Osteocyte (in vitro differentiated cells): ENCODE results near the gene GPR34. TPM values are rescaled to one million over a fixed set of nuclear protein-coding genes. Genes with fewer than 3 reads are reported as not detected.

Source experiments
- DNase-seq: peaks from one replicate; pipeline ENCODE4 v3.0.0; 2021; ENCODE audit warnings: mixed read lengths; ENCODE audit not compliant: unreplicated experiment; ENCODE audit errors: extremely low spot score
- H3K27ac Mint-ChIP-seq: one replicate; pipeline ENCODE4 v1.8.0; 2021; ENCODE audit warnings: mild to moderate bottlenecking, mixed read lengths; ENCODE audit not compliant: unreplicated experiment
- H3K27me3 Mint-ChIP-seq: one replicate; pipeline ENCODE4 v1.8.0; 2021; ENCODE audit warnings: mixed read lengths; ENCODE audit not compliant: unreplicated experiment
- H3K36me3 Mint-ChIP-seq: one replicate; pipeline ENCODE4 v1.8.0; 2021; ENCODE audit warnings: mixed read lengths; ENCODE audit not compliant: unreplicated experiment
- H3K4me1 Mint-ChIP-seq: one replicate; pipeline ENCODE4 v1.8.0; 2021; ENCODE audit warnings: mixed read lengths; ENCODE audit not compliant: unreplicated experiment
- H3K4me3 Mint-ChIP-seq: one replicate; pipeline ENCODE4 v1.8.0; 2021; ENCODE audit warnings: mild to moderate bottlenecking, moderate library complexity, mixed read lengths; ENCODE audit not compliant: unreplicated experiment
- H3K9me3 Mint-ChIP-seq: one replicate; pipeline ENCODE4 v1.8.0; 2021; ENCODE audit warnings: mixed read lengths; ENCODE audit not compliant: unreplicated experiment
- total RNA-seq: library from RNA; stranded (reverse); gene quantifications from 2 replicates; pipeline ENCODE4 v1.2.1, GENCODE V29; 2021
- TF ChIP-seq, protein P1 (sequence below): fragments of 200-600 bp; sonication (generic); IDR thresholded peaks from 2 replicates; pipeline ENCODE4 v1.5.0; 2021; ENCODE audit warnings: antibody characterized with exemption, mild to moderate bottlenecking, moderate library complexity

GPR34 gene
- total RNA-seq, 1 donor from 2014 or later, result not detected

DNA sequence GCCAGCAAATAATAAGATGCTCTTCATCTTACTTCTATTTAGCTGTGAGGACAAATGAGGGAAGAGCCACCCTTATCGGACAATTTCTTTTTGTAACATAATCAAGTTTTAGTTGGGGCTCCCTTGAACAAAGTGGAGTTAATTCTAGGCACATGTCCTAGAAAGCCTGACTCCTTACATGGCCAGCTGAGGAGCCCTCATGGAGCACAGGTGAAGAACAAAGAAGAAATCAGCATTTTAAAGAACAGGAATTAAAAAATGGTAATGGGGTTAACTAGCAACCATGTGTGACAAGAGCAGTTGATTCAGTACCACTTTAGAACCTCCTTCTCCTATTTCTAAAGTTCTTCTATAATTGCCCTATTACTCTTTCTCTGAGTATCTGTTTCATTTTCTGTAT is 51.1 kb downstream of the GPR34 start:
- no peaks in the 10 kb centered on the region for H3K27me3 Mint-ChIP-seq
- H3K4me3 Mint-ChIP-seq, result no peak overlapping the region
- TF ChIP-seq, protein P1, sequence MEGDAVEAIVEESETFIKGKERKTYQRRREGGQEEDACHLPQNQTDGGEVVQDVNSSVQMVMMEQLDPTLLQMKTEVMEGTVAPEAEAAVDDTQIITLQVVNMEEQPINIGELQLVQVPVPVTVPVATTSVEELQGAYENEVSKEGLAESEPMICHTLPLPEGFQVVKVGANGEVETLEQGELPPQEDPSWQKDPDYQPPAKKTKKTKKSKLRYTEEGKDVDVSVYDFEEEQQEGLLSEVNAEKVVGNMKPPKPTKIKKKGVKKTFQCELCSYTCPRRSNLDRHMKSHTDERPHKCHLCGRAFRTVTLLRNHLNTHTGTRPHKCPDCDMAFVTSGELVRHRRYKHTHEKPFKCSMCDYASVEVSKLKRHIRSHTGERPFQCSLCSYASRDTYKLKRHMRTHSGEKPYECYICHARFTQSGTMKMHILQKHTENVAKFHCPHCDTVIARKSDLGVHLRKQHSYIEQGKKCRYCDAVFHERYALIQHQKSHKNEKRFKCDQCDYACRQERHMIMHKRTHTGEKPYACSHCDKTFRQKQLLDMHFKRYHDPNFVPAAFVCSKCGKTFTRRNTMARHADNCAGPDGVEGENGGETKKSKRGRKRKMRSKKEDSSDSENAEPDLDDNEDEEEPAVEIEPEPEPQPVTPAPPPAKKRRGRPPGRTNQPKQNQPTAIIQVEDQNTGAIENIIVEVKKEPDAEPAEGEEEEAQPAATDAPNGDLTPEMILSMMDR, result no peak
- DNase-seq, result no peak
- H3K36me3 Mint-ChIP-seq, result peaks cover 11% of the 10 kb centered on the region
- no peak overlapping the region for H3K27ac Mint-ChIP-seq
- H3K4me1 Mint-ChIP-seq, result no peaks in the 10 kb centered on the region
- no peaks in the 10 kb centered on the region for H3K9me3 Mint-ChIP-seq

Other genes with a start within 250 kb of the GPR34 start
- gene NYX, start 241.6 kb upstream of the GPR34 start, total RNA-seq, result not detected in 2 replicates
- gene GPR82, start 35.2 kb downstream of the GPR34 start, total RNA-seq, result not detected in 2 replicates
- gene CASK, start 234.6 kb downstream of the GPR34 start, total RNA-seq, result 43.0 and 47.5 TPM in 2 replicates